OCI-M1 (cell line): ENCODE measurements around the gene LRRC55.

Experiments used
- DNase-seq: peaks from one replicate; lab custom pipeline; 2025; lab: John Stamatoyannopoulos, UW

Gene LRRC55

DNA sequence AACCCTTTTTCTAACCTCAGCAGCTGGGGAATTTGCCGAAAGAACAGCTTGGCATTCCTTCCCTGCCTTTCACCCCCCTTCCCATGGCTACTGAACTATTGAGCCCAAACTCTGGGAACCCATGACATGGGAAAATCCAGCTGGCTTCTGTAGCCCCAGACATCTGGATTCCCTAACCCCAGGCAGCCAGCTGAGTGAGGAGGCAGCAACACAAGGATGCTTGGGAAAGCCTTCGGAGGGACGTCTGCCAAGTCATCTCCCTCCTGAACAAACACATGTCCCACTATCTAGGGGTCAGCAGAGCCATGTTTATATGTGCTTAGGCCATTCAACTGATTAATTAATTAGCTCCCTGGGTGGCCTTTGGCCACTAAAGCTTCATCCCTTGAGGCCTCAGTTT, 21.6 kb downstream of the LRRC55 start:
- DNase-seq: no peak

DNA sequence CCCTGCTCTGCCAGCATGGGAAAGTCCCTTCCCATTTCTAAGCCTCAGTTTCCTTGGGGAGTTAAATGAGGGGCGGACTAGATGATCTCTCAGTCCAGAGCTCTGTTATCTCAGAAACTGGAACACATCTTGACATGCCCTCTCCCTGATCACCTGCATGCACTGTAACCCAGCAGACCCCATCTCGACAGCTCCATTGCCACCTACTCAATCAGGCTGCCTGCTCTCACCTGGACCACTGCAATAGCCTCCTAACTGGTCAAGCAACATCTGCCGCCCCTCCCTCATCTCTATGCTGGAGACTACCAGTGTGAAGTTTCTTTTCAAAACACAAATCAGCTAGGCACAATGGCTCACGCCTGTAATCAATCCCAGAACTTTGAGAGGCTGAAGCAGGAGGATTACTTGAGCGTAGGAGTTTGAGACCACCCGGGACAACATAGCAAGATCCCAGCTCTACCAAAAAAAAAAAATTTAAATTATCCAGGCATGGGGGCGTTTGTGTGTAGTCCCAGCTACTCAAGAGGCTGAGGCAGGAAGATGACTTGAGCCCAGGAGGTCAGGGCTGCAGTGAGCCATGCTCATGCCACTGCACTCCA, 22.2 kb downstream of the LRRC55 start:
- no peak for DNase-seq

DNA sequence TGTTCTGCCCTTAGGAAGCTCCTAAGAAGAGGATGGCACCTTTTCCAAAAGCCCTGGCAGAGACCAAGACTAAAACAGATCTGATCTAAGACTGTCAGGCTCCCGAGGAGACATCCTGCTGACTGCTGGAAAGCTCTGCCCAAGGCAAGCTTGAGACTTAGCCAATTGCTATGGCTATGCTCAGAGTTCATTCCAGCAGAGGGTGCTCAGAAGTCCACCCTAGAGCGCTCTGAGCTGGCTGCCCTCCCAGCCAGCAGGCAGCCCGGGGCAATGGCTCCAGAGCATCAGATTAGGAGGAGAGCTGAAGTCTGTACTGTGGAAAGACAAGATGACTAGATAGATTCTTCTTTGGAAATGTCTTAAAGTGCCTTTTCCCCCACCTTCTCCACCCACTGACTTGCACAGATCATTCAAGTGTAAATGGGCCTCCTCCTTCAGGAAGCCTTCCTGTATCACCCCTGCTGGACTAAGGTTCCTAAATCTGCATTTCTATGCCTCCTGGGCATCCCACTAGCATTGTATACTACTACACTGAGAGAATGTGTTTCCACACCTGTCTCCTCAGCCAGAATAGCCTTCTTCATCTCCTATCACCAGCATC, 23.4 kb downstream of the LRRC55 start:
- peak; percentile 38 for DNase-seq

GRCh38 chr11:57207168-57207567, 25.4 kb downstream of the LRRC55 start:
- no peak for DNase-seq

DNA sequence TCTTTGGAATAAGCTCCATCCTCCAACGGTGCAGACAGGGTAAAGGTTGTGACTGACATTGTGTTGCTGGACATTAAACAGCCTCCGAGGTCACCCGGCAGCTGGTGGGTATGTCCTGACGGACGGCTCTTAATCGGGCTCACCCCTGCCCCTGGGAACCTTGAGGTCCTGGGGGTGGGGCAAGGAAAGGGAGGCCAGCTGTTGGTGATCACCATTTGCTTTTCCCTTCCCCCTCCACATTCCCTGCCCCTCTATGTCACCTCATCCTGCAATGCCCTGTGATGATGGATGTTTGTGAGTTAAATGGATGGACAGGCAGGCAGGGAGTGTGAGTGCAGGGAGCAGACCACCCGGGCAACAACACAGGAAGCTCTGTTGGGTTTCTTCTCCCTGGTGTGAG, 29.0 kb downstream of the LRRC55 start:
- no peak for DNase-seq

DNA sequence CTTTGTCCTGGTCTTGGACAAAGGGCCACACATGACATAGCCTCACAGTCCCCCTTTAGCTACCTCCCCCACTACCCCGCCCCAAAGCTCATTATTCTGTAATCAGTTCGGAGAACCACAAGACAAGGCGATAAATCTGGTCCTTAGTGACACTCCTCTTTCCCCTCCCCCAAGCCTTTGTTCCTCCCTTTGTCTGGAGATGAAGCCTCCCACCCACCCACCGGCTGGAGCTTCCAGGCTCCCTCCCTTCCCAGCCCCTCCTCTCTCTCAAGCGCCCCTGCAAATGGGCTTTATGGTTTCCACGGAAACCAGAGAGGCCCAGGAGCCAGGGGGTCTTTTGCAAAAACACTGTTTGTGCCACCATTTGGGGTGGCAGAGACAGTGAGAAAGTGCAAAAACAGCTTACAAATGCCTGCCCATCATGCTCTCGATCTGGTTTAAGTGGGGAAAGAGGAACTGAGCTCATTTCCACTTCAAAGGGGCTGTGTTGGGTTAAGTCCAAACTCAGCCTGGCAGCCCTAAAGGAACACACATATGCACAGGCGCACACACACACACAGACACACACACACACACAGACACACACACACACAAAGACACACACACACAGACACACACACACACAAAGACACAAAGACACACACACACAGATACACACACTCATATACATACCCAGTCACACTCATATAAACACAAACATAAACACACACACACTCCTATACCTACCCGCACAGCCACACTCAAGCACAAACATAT, 31.8 kb downstream of the LRRC55 start:
- peak; percentile 89 for DNase-seq

DNA sequence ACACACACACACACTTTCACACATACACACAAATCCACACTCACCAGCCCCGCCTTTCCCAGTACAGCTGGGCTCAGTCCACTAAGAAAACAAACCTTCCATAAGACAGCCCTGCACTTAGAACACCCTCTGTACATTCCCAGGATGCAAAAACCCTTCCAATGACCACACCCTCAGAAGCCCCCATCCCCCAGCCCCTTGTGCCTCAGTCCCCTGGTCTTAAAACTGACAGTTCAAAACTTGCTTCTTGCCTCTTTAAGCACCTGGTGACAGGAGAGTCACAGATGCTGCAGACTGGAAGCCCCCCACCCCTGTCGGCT, 32.3 kb downstream of the LRRC55 start:
- DNase-seq: no peak

- DNase-seq: no peak
These were observed 32.7 kb downstream of the LRRC55 start for GRCh38 chr11:57214494-57214893.

GRCh38 chr11:57216463-57216862, 34.7 kb downstream of the LRRC55 start:
- DNase-seq: no peak

DNA sequence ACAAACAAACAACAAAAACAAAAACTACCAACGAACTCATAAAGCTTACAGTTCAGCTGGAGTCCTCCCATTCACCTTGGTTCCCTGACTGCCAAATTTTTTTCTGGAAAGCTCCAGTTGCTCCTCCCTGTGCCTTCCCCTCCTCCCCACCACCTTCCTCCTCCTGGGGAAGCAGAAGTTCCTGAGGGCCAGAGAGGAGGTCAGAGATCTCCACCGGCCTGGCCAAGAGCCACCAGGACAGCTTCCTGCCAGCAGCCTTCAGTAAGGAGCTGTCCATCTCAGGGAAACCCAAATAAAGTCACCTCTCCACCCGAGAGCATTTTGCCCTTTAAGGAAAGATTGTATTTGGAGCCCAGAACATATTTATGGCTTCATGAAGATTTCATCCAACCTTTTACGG, 35.3 kb downstream of the LRRC55 start:
- DNase-seq: no peak

DNA sequence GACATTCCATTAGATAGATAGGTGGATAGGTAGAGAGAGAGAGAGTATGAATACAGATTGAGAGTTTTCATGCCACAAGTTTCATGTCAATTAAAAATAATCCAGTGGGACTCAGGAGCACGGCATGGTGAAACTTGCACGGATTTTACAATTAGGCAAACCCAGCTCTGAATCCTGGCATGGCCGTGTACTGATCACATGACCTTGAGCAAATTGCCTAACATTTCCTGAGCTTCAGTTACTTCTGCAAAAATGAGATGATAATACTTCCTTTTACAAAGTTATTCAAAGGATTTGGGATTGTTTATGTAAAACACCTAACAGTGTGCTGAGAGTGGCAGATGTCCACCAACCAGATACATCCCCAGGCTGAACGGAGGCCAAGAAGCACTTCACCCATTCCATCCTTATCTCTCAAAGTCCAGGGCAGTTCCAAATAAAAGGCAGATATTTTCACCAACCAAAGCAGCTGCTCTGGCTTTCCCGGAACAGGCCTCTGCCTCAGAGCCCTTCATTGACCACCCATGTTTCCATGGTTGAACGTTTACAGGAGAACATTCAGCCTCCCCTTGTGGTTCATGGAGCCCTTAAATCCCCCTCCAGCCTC, 37.4 kb downstream of the LRRC55 start:
- DNase-seq: peak; percentile 60

- DNase-seq: peak; percentile 39
These were observed 40.5 kb downstream of the LRRC55 start for GRCh38 chr11:57222239-57222638.

DNA sequence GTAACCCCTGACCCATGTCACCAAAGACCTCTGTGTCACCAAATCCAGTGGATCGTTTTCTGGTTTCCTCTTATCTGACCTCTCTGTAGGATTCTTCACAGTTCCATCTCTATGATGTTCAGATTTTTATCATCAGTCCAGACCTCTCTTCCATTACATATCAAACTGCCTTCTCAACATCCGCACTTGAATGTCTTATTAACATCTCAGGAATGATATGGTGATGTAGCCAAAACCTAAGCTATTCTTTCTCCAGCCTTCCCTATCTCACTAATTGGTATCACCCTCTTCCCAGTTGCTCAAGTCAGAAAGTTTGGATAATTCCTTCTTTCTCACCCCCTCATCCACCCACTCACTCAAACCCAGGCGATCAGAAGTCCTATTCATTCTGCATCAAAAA, 41.8 kb downstream of the LRRC55 start:
- DNase-seq: no peak

GRCh38 chr11:57224128-57224527, 42.4 kb downstream of the LRRC55 start:
- DNase-seq: no peak

GRCh38 chr11:57224537-57224936, 42.8 kb downstream of the LRRC55 start:
- no peak for DNase-seq

DNA sequence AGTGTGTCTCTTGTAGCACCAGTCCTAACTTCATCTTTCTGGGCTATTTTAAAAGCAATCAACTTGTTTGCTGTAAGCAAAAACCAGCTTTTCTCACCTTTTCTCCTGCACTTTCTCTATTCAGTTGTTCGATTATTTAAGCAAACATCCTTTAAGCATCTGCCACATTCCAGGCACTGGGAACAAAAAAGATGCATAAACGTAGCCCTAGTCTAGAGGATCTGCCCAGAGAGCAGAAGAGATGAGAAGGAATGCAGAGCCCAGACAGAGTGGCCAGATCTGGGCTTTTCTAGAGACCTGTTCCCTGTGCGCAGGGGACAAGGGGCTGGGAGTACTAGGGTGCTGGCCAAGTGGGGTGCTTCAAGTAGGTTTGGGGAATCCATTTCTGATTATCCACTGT, 46.8 kb downstream of the LRRC55 start:
- DNase-seq: no peak

GRCh38 chr11:57230316-57230715, 48.6 kb downstream of the LRRC55 start:
- no peak for DNase-seq

GRCh38 chr11:57230791-57231538, 49.2 kb downstream of the LRRC55 start:
- no peak for DNase-seq

GRCh38 chr11:57231539-57232253, 49.9 kb downstream of the LRRC55 start:
- no peak for DNase-seq

- no peak for DNase-seq
These were observed 51.9 kb downstream of the LRRC55 start for GRCh38 chr11:57233702-57234101.

- no peak for DNase-seq
These were observed 54.3 kb downstream of the LRRC55 start for GRCh38 chr11:57235761-57236703.
